Measurements from ENCODE around the gene CYSRT1.

CYSRT1 gene

DNA sequence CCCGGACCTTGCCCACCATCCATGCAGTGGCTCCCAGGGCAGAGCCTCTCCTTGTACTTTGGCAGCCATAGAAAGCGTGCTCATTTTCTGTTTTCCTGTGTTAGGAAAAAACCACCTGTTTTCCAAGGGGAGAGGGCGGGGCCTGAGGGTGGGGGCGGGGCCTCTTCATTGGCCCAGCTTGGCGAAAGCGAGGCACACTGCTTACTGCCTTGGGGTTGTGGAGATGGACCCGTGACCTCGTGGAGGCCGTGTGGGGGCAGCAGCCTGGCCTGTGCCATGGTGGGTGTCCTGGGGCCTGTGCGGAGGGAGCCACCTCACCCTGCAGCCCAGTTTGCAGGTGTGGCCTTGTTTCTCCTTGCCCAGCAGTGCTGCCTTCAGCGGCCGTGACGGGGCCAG is 48.1 kb downstream of the CYSRT1 start:
- DNase-seq = no peak

DNA sequence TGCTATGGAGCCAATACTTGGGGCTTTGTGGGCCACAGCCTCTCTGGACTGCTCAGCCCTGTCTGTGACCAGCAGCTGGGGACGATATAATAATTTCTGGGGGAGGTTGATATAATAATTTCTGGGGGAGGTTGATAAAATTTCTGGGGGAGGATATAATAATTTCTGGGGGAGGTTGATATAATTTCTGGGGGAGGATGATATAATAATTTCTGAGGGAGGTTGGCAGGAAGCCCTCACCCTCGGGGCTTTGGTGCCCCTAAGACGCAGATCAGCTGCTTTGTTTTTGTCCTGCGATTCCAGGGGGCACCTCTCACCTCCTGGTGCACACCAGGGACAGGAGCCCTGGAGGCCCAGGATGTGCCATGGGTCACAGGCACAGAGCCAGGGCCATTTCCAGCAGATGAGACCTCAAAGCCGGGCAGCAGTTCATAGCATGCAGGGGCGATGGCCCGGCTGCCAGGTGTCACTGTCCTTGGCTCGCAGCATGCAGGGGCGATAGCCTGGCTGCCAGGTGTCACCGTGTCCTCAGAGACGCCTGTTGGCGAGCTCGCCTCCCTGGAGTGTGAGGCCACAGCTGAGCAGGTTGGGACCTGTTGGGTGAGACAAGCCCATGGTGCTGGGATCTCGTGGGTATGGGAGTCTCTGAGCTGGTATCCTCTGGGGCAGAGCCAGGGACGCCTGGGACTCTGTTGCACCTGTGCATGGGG is 48.8 kb downstream of the CYSRT1 start:
- no peak for DNase-seq

DNA sequence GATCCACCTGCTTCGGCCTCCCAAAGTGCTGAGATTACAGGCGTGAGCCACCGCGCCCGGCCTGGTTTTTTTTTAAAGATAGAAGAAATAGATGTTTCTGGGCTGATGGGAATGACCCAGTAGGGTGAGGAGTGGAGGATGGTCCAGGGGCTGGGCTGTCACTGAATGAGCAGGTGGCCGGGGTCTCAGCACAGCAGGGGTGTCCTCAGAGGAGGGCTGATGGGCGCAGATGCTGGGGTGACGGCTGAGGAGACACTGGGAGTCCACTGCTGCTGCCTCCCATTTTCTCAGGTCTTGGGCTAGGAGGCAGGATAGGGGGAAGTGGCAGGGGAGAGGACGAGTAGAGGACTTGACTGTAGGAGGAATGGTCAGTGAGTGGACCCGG is 50.2 kb downstream of the CYSRT1 start:
- no peak for DNase-seq
